GM23338 (cell line): Measurements from ENCODE around the gene PTPRO. TPM values are rescaled to one million over a fixed set of nuclear protein-coding genes. Genes with fewer than 3 reads are reported as not detected.

Source experiments
- ATAC-seq: fragments of 200-7000 bp; cut with Tn5 transposase; 3 replicates; pipeline ENCODE4 v1.9.1; 2020
- DNase-seq: peaks from one replicate; pipeline ENCODE4 v3.0.0-alpha.2; 2015; ENCODE audit warnings: low spot score
- H2AFZ ChIP-seq: fragments of 200-600 bp; sonication (generic); 2 replicates; pipeline ENCODE4 v1.8.0; 2016; ENCODE audit warnings: antibody characterized with exemption, mild to moderate bottlenecking, moderate library complexity
- H3F3A ChIP-seq: fragments of 200-600 bp; sonication (generic); replicated peaks from 2 replicates; pipeline ENCODE4 v1.8.0; 2017; ENCODE audit warnings: antibody characterized with exemption, mixed run types, low read depth
- H3K27ac ChIP-seq: fragments of 200-600 bp; sonication (generic); 2 replicates; pipeline ENCODE4 v1.6.1; 2016; ENCODE audit warnings: low read depth
- H3K27me3 ChIP-seq: fragments of 200-600 bp; sonication (generic); 2 replicates; pipeline ENCODE4 v1.8.0; 2016; ENCODE audit warnings: mild to moderate bottlenecking, mixed run types, moderate library complexity; ENCODE audit not compliant: insufficient read depth
- H3K36me3 ChIP-seq: fragments of 200-600 bp; sonication (generic); 2 replicates; pipeline ENCODE4 v1.8.0; 2016; ENCODE audit warnings: mild to moderate bottlenecking; ENCODE audit not compliant: insufficient read depth
- H3K4me1 ChIP-seq: fragments of 200-600 bp; sonication (generic); 2 replicates; pipeline ENCODE4 v1.8.0; 2016; ENCODE audit warnings: mild to moderate bottlenecking, moderate library complexity; ENCODE audit not compliant: insufficient read depth
- H3K4me2 ChIP-seq: fragments of 200-600 bp; sonication (generic); 2 replicates; pipeline ENCODE4 v1.7.1; 2017; ENCODE audit warnings: mixed run types
- H3K4me3 ChIP-seq: fragments of 200-600 bp; sonication (generic); 2 replicates; pipeline ENCODE4 v1.6.1; 2016; ENCODE audit warnings: mixed run types
- H3K79me2 ChIP-seq: fragments of 200-600 bp; sonication (generic); replicated peaks from 2 replicates; pipeline ENCODE4 v1.8.0; 2017; ENCODE audit warnings: mild to moderate bottlenecking; ENCODE audit not compliant: insufficient read depth
- H3K9me2 ChIP-seq: fragments of 200-600 bp; sonication (generic); 2 replicates; pipeline ENCODE4 v1.8.0; 2017; ENCODE audit not compliant: insufficient read depth
- H4K20me1 ChIP-seq: fragments of 200-600 bp; sonication (generic); replicated peaks from 2 replicates; pipeline ENCODE4 v1.8.0; 2017; ENCODE audit warnings: mild to moderate bottlenecking; ENCODE audit not compliant: insufficient read depth
- H3K27ac Mint-ChIP-seq: 2 replicates; pipeline ENCODE4 v1.8.0; 2020; ENCODE audit warnings: inconsistent platforms, mild to moderate bottlenecking, moderate library complexity, mixed read lengths
- H3K27me3 Mint-ChIP-seq: 3 replicates; pipeline ENCODE4 v1.8.0; 2022; ENCODE audit warnings: low read depth, mild to moderate bottlenecking, moderate library complexity, mixed read lengths, inconsistent platforms; ENCODE audit not compliant: insufficient read depth, poor library complexity
- H3K36me3 Mint-ChIP-seq: 3 replicates; pipeline ENCODE4 v1.8.0; 2021; ENCODE audit warnings: low read depth, mild to moderate bottlenecking, inconsistent platforms, moderate library complexity, mixed read lengths
- H3K4me1 Mint-ChIP-seq: 3 replicates; pipeline ENCODE4 v1.8.0; 2020; ENCODE audit warnings: mild to moderate bottlenecking, inconsistent platforms, mixed read lengths
- H3K4me3 Mint-ChIP-seq: 3 replicates; pipeline ENCODE4 v1.8.0; 2021; ENCODE audit warnings: moderate library complexity, mild to moderate bottlenecking, inconsistent platforms, mixed read lengths
- H3K9me3 Mint-ChIP-seq: 3 replicates; pipeline ENCODE4 v1.8.0; 2020; ENCODE audit warnings: moderate library complexity, mild to moderate bottlenecking, inconsistent platforms, mixed read lengths
- CREB1 ChIP-seq: fragments of 250-450 bp; sonication (Bioruptor Pico); IDR thresholded peaks from 2 replicates; pipeline ENCODE4 v1.5.0; 2020; ENCODE audit warnings: low read depth, mild to moderate bottlenecking, moderate library complexity
- EZH2 ChIP-seq: fragments of 200-600 bp; sonication (generic); IDR thresholded peaks from one replicate; pipeline ENCODE4 v1.8.0; 2017; ENCODE audit warnings: antibody characterized with exemption, mild to moderate bottlenecking, low read depth; ENCODE audit not compliant: unreplicated experiment
- EZH2phosphoT487 ChIP-seq: fragments of 200-600 bp; sonication (generic); IDR thresholded peaks from one replicate; pipeline ENCODE4 v1.8.1; 2018; ENCODE audit warnings: antibody characterized with exemption; ENCODE audit not compliant: unreplicated experiment
- JUNB ChIP-seq: IDR thresholded peaks from one replicate; pipeline ENCODE4 v1.6.1; 2016; ENCODE audit warnings: antibody characterized with exemption; ENCODE audit not compliant: unreplicated experiment
- NANOG ChIP-seq: IDR thresholded peaks from 2 replicates; pipeline ENCODE4 v1.6.1; 2016; ENCODE audit warnings: antibody characterized with exemption, borderline replicate concordance
- POLR2AphosphoS5 ChIP-seq: IDR thresholded peaks from 2 replicates; pipeline ENCODE4 v1.6.1; 2016; ENCODE audit warnings: antibody characterized with exemption, low read depth
- STAT1 ChIP-seq: IDR thresholded peaks from one replicate; pipeline ENCODE4 v1.6.1; 2016; ENCODE audit warnings: antibody characterized with exemption; ENCODE audit not compliant: unreplicated experiment
- ZNF114 ChIP-seq: fragments of 250-450 bp; sonication (Bioruptor Pico); IDR thresholded peaks from 2 replicates; pipeline ENCODE4 v1.5.0; 2020; ENCODE audit warnings: mild to moderate bottlenecking, moderate library complexity
- polyA plus RNA-seq: library from polyadenylated mRNA; unstranded; fragments of >200 nt; fragmentation: Nextera tagmentation; extraction: Ambion mirVana; gene quantifications from 2 replicates; pipeline ENCODE4 v1.2.1, GENCODE V29; 2016
- total RNA-seq: library from RNA; depleted of rRNA; stranded (reverse); fragments of >200 nt; shearing (Covaris generic); gene quantifications from 2 replicates; pipeline ENCODE4 v1.2.3, GENCODE V29; 2014
- TF ChIP-seq, protein P1 (sequence below): fragments of 250-450 bp; sonication (Bioruptor Pico); IDR thresholded peaks from 2 replicates; pipeline ENCODE4 v1.5.0; 2020; ENCODE audit warnings: mild to moderate bottlenecking, moderate library complexity
- TF ChIP-seq, protein P2 (sequence below): IDR thresholded peaks from 2 replicates; pipeline ENCODE4 v1.6.1; 2016; ENCODE audit warnings: antibody characterized with exemption
- TF ChIP-seq, protein P3 (sequence below): IDR thresholded peaks from one replicate; pipeline ENCODE4 v1.6.1; 2018; ENCODE audit warnings: antibody characterized with exemption; ENCODE audit not compliant: unreplicated experiment
- TF ChIP-seq, protein P4 (sequence below), 2 experiments: fragments of 200-600 bp in 1 of 2; sonication (generic) in 1 of 2; conservative IDR thresholded peaks; 2 replicates each; pipeline versions ENCODE4 v1.5.1 to v1.6.1; 2016 to 2017; ENCODE audit warnings: antibody characterized with exemption in 2 of 2, low read depth in 2 of 2, mild to moderate bottlenecking in 2 of 2, moderate library complexity in 1 of 2

The PTPRO gene
- total and polyA plus RNA-seq, 2 experiments from 2014 or later = 1.4 to 1.5 TPM

DNA sequence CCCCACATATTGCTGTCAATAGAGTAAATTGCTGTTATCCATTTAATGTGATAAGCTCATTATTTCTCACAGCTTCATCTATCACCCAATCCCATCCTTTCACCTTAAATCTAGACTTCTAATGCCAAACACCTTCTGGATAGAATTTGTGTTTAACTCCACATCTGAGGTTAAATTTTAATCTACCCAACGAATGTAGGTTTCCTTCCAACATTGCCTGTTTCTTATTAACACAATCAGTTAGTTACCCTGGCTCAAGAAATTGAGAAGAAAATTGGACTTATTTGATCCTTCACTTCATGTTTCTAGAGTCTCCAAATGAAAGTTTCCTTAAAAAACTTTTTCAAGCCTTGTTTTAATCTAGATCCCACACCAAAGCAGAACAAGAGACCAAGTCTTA, 67.3 kb downstream of the PTPRO start (continued):
- TF ChIP-seq, protein P1, sequence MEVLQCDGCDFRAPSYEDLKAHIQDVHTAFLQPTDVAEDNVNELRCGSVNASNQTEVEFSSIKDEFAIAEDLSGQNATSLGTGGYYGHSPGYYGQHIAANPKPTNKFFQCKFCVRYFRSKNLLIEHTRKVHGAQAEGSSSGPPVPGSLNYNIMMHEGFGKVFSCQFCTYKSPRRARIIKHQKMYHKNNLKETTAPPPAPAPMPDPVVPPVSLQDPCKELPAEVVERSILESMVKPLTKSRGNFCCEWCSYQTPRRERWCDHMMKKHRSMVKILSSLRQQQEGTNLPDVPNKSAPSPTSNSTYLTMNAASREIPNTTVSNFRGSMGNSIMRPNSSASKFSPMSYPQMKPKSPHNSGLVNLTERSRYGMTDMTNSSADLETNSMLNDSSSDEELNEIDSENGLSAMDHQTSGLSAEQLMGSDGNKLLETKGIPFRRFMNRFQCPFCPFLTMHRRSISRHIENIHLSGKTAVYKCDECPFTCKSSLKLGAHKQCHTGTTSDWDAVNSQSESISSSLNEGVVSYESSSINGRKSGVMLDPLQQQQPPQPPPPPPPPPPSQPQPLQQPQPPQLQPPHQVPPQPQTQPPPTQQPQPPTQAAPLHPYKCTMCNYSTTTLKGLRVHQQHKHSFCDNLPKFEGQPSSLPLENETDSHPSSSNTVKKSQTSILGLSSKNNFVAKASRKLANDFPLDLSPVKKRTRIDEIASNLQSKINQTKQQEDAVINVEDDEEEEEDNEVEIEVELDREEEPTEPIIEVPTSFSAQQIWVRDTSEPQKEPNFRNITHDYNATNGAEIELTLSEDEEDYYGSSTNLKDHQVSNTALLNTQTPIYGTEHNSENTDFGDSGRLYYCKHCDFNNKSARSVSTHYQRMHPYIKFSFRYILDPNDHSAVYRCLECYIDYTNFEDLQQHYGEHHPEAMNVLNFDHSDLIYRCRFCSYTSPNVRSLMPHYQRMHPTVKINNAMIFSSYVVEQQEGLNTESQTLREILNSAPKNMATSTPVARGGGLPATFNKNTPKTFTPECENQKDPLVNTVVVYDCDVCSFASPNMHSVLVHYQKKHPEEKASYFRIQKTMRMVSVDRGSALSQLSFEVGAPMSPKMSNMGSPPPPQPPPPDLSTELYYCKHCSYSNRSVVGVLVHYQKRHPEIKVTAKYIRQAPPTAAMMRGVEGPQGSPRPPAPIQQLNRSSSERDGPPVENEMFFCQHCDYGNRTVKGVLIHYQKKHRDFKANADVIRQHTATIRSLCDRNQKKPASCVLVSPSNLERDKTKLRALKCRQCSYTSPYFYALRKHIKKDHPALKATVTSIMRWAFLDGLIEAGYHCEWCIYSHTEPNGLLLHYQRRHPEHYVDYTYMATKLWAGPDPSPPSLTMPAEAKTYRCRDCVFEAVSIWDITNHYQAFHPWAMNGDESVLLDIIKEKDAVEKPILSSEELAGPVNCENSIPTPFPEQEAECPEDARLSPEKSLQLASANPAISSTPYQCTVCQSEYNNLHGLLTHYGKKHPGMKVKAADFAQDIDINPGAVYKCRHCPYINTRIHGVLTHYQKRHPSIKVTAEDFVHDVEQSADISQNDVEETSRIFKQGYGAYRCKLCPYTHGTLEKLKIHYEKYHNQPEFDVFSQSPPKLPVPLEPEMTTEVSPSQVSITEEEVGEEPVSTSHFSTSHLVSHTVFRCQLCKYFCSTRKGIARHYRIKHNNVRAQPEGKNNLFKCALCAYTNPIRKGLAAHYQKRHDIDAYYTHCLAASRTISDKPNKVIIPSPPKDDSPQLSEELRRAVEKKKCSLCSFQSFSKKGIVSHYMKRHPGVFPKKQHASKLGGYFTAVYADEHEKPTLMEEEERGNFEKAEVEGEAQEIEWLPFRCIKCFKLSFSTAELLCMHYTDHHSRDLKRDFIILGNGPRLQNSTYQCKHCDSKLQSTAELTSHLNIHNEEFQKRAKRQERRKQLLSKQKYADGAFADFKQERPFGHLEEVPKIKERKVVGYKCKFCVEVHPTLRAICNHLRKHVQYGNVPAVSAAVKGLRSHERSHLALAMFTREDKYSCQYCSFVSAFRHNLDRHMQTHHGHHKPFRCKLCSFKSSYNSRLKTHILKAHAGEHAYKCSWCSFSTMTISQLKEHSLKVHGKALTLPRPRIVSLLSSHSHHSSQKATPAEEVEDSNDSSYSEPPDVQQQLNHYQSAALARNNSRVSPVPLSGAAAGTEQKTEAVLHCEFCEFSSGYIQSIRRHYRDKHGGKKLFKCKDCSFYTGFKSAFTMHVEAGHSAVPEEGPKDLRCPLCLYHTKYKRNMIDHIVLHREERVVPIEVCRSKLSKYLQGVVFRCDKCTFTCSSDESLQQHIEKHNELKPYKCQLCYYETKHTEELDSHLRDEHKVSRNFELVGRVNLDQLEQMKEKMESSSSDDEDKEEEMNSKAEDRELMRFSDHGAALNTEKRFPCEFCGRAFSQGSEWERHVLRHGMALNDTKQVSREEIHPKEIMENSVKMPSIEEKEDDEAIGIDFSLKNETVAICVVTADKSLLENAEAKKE (CRISPR knock-in tag) = no peak
- no peak for TF ChIP-seq POLR2AphosphoS5
- TF ChIP-seq NANOG = no peak
- TF ChIP-seq STAT1 = no peak
- TF ChIP-seq, protein P2, sequence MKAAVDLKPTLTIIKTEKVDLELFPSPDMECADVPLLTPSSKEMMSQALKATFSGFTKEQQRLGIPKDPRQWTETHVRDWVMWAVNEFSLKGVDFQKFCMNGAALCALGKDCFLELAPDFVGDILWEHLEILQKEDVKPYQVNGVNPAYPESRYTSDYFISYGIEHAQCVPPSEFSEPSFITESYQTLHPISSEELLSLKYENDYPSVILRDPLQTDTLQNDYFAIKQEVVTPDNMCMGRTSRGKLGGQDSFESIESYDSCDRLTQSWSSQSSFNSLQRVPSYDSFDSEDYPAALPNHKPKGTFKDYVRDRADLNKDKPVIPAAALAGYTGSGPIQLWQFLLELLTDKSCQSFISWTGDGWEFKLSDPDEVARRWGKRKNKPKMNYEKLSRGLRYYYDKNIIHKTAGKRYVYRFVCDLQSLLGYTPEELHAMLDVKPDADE = no peak

DNA sequence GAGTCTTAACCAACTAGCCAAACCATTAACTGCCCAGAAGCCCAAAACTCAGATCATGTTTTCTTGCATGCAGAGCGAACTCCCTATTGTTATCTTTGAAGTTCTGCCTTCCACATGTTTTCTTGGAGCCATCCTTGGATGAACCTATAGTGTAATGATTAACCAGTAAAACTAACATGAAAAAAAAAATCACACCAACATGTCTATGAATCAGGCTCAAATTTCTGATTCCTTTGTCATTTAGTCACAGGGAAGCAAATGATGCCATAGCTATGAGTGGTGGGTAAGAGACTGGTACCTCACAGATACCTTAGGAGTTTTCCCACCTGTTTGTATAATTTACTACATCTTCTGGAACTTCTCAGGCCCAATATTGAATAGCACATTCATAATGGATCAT, 70.7 kb downstream of the PTPRO start:
- Histone ChIP-seq H3K36me3 (no peaks in the 10 kb centered on the region), H2AFZ (no peak overlapping the region), H3K27me3 (no peaks in the 10 kb centered on the region), H3K4me1 (peaks cover 8% of the 10 kb centered on the region; the same call in 1 of the 2 replicates), H3K79me2 (no peaks in the 10 kb centered on the region), H3K4me2 (no peak overlapping the region), H4K20me1 (no peaks in the 10 kb centered on the region), H3K4me3 (no peak overlapping the region), H3F3A (no peaks in the 10 kb centered on the region), H3K27ac (no peak overlapping the region), H3K9me2 (peaks cover 10% of the 10 kb centered on the region)
- DNase-seq (no peak), ATAC-seq (no peak)
- Mint-ChIP-seq H3K27me3 (no peaks in the 10 kb centered on the region), H3K4me1 (peaks cover 5% of the 10 kb centered on the region; the same call in 2 of the 3 replicates), H3K4me3 (no peak overlapping the region), H3K9me3 (no peaks in the 10 kb centered on the region), H3K36me3 (no peaks in the 10 kb centered on the region), H3K27ac (no peak overlapping the region)
- TF ChIP-seq JUNB (no peak), CREB1 (CRISPR knock-in tag) (no peak), ZNF114 (CRISPR knock-in tag) (no peak), EZH2phosphoT487 (no peak), STAT1 (no peak), EZH2 (no peak)
- TF ChIP-seq, protein P3, sequence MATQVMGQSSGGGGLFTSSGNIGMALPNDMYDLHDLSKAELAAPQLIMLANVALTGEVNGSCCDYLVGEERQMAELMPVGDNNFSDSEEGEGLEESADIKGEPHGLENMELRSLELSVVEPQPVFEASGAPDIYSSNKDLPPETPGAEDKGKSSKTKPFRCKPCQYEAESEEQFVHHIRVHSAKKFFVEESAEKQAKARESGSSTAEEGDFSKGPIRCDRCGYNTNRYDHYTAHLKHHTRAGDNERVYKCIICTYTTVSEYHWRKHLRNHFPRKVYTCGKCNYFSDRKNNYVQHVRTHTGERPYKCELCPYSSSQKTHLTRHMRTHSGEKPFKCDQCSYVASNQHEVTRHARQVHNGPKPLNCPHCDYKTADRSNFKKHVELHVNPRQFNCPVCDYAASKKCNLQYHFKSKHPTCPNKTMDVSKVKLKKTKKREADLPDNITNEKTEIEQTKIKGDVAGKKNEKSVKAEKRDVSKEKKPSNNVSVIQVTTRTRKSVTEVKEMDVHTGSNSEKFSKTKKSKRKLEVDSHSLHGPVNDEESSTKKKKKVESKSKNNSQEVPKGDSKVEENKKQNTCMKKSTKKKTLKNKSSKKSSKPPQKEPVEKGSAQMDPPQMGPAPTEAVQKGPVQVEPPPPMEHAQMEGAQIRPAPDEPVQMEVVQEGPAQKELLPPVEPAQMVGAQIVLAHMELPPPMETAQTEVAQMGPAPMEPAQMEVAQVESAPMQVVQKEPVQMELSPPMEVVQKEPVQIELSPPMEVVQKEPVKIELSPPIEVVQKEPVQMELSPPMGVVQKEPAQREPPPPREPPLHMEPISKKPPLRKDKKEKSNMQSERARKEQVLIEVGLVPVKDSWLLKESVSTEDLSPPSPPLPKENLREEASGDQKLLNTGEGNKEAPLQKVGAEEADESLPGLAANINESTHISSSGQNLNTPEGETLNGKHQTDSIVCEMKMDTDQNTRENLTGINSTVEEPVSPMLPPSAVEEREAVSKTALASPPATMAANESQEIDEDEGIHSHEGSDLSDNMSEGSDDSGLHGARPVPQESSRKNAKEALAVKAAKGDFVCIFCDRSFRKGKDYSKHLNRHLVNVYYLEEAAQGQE = no peak
- TF ChIP-seq, protein P4, sequence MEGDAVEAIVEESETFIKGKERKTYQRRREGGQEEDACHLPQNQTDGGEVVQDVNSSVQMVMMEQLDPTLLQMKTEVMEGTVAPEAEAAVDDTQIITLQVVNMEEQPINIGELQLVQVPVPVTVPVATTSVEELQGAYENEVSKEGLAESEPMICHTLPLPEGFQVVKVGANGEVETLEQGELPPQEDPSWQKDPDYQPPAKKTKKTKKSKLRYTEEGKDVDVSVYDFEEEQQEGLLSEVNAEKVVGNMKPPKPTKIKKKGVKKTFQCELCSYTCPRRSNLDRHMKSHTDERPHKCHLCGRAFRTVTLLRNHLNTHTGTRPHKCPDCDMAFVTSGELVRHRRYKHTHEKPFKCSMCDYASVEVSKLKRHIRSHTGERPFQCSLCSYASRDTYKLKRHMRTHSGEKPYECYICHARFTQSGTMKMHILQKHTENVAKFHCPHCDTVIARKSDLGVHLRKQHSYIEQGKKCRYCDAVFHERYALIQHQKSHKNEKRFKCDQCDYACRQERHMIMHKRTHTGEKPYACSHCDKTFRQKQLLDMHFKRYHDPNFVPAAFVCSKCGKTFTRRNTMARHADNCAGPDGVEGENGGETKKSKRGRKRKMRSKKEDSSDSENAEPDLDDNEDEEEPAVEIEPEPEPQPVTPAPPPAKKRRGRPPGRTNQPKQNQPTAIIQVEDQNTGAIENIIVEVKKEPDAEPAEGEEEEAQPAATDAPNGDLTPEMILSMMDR (conservative IDR thresholded peaks at IDR 0.05; ENCODE audit: low read depth in 2 of 2) = no peak
- TF ChIP-seq, protein P2 = no peak
